ENCODE measurements around the gene ELAVL4. TPM values are rescaled to one million over a fixed set of nuclear protein-coding genes. Genes with fewer than 3 reads are reported as not detected.

Gene ELAVL4
- total RNA-seq, 2 experiments from 2014 or later = not detected

- Histone ChIP-seq H3K4me1 (ENCODE audit: insufficient read depth, low read length) (no peaks in the 10 kb centered on the region), H3K4me3 (ENCODE audit: low read length) (no peak overlapping the region), H3K27ac (ENCODE audit: low read depth in 1 of 2, low read length in 2 of 2) (no peak overlapping the region), H3K27me3 (ENCODE audit: control insufficient read depth in 1 of 2, insufficient read depth in 2 of 2, low read length in 2 of 2) (peaks cover 0 to 10% of the 10 kb centered on the region in 2 experiments), H3K9me3 (ENCODE audit: control insufficient read depth in 1 of 2, insufficient read depth in 1 of 2, low read length in 2 of 2) (peaks cover 0 to 5% of the 10 kb centered on the region in 2 experiments), H3K36me3 (ENCODE audit: insufficient read depth, low read length) (no peaks in the 10 kb centered on the region)
- no peaks in the 10 kb centered on the region for H3K9me3 Mint-ChIP-seq
- ATAC-seq (ENCODE audit: poor library complexity) (no peak), DNase-seq (no peak)
- no peaks in the 10 kb centered on the region for H3K36me3 Mint-ChIP-seq (ENCODE audit: low read depth)
- CTCF ChIA-PET = no interaction called here
- no peak overlapping the region for H3K27ac Mint-ChIP-seq
- H3K4me1 Mint-ChIP-seq (ENCODE audit: low read depth) = no peaks in the 10 kb centered on the region
- H3K4me3 Mint-ChIP-seq = no peak overlapping the region
- POLR2A ChIA-PET = no interaction called here
- intact Hi-C loops (cut with DNase I, micrococcal nuclease) = no loop called here
- peaks cover 31% of the 10 kb centered on the region for H3K27me3 Mint-ChIP-seq
- TF ChIP-seq, protein P1, sequence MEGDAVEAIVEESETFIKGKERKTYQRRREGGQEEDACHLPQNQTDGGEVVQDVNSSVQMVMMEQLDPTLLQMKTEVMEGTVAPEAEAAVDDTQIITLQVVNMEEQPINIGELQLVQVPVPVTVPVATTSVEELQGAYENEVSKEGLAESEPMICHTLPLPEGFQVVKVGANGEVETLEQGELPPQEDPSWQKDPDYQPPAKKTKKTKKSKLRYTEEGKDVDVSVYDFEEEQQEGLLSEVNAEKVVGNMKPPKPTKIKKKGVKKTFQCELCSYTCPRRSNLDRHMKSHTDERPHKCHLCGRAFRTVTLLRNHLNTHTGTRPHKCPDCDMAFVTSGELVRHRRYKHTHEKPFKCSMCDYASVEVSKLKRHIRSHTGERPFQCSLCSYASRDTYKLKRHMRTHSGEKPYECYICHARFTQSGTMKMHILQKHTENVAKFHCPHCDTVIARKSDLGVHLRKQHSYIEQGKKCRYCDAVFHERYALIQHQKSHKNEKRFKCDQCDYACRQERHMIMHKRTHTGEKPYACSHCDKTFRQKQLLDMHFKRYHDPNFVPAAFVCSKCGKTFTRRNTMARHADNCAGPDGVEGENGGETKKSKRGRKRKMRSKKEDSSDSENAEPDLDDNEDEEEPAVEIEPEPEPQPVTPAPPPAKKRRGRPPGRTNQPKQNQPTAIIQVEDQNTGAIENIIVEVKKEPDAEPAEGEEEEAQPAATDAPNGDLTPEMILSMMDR (IDR thresholded peaks at IDR 0.05) = no peak
Measured at GRCh38 chr1:50251702-50252101, 143.0 kb downstream of the ELAVL4 start.

- Histone ChIP-seq H3K4me1 (ENCODE audit: insufficient read depth, low read length) (no peaks in the 10 kb centered on the region), H3K4me3 (ENCODE audit: low read length) (no peak overlapping the region), H3K9me3 (ENCODE audit: control insufficient read depth in 1 of 2, insufficient read depth in 1 of 2, low read length in 2 of 2) (peaks cover 0 to 5% of the 10 kb centered on the region in 2 experiments), H3K27ac (ENCODE audit: low read depth in 1 of 2, low read length in 2 of 2) (no peak overlapping the region), H3K27me3 (ENCODE audit: control insufficient read depth in 1 of 2, insufficient read depth in 2 of 2, low read length in 2 of 2) (peaks cover 0 to 10% of the 10 kb centered on the region in 2 experiments), H3K36me3 (ENCODE audit: insufficient read depth, low read length) (no peaks in the 10 kb centered on the region)
- no peak for ATAC-seq (ENCODE audit: poor library complexity)
- ChIA-PET CTCF (no interaction called here), POLR2A (no interaction called here)
- no peaks in the 10 kb centered on the region for H3K4me1 Mint-ChIP-seq (ENCODE audit: low read depth)
- H3K36me3 Mint-ChIP-seq (ENCODE audit: low read depth) = no peaks in the 10 kb centered on the region
- H3K27ac Mint-ChIP-seq = no peak overlapping the region
- DNase-seq = no peak
- no peaks in the 10 kb centered on the region for H3K9me3 Mint-ChIP-seq
- H3K27me3 Mint-ChIP-seq = peaks cover 31% of the 10 kb centered on the region
- H3K4me3 Mint-ChIP-seq = no peak overlapping the region
- intact Hi-C loops (cut with DNase I, micrococcal nuclease) = no loop called here
- TF ChIP-seq, protein P1 (IDR thresholded peaks at IDR 0.05) = no peak
Measured at GRCh38 chr1:50252196-50252595, 143.5 kb downstream of the ELAVL4 start.

Other genes with a start within 250 kb of the ELAVL4 start
- under 1 TPM in 1 of 2 experiments, not detected in 1; 0.11 TPM for gene AGBL4, start 85.0 kb upstream of the ELAVL4 start, total RNA-seq